GM12874 (cell line): ENCODE results near the gene FBXO3.

ENCODE experiments used
- CTCF ChIP-seq: IDR thresholded peaks from 2 replicates; pipeline ENCODE4 v1.5.1; 2011; ENCODE audit warnings: low read depth, mild to moderate bottlenecking, control low read depth, low read length, moderate library complexity; ENCODE audit not compliant: insufficient read depth

The FBXO3 gene

GRCh38 chr11:33769542-33769941 is 4.8 kb downstream of the FBXO3 start:
- no peak for TF ChIP-seq CTCF

- TF ChIP-seq CTCF, result no peak
Observed at GRCh38 chr11:33767624-33768023, 6.7 kb downstream of the FBXO3 start.

GRCh38 chr11:33766085-33766484 is 8.2 kb downstream of the FBXO3 start:
- TF ChIP-seq CTCF, result no peak

GRCh38 chr11:33761471-33761870 is 12.8 kb downstream of the FBXO3 start:
- no peak for TF ChIP-seq CTCF

GRCh38 chr11:33753304-33753967 is 20.9 kb downstream of the FBXO3 start:
- TF ChIP-seq CTCF, result no peak

GRCh38 chr11:33751878-33752277 is 22.4 kb downstream of the FBXO3 start:
- TF ChIP-seq CTCF, result no peak

- no peak for TF ChIP-seq CTCF
Observed at GRCh38 chr11:33747979-33748378, 26.3 kb downstream of the FBXO3 start.
